HG03442 (cell line): ENCODE measurements around the gene SPEF2.

ENCODE experiments used
- ATAC-seq: cut with Tn5 transposase; IDR thresholded peaks from one replicate; pipeline ENCODE4 v1.9.1; 2021; ENCODE audit warnings: mild to moderate bottlenecking, moderate library complexity; ENCODE audit not compliant: unreplicated experiment

Gene SPEF2

GRCh38 chr5:35778259-35778769, 160.7 kb downstream of the SPEF2 start:
- no peak for ATAC-seq

- no peak for ATAC-seq
Observed at GRCh38 chr5:35780236-35780635, 162.6 kb downstream of the SPEF2 start.

- no peak for ATAC-seq
Observed at GRCh38 chr5:35781181-35781790, 163.6 kb downstream of the SPEF2 start.

- ATAC-seq = no peak
Observed at GRCh38 chr5:35783551-35783950, 165.9 kb downstream of the SPEF2 start.

- ATAC-seq = no peak
Observed at GRCh38 chr5:35785601-35786085, 168.0 kb downstream of the SPEF2 start.

GRCh38 chr5:35788724-35789123, 171.1 kb downstream of the SPEF2 start:
- no peak for ATAC-seq

GRCh38 chr5:35789732-35790456, 172.2 kb downstream of the SPEF2 start:
- no peak for ATAC-seq

GRCh38 chr5:35790457-35790822, 172.8 kb downstream of the SPEF2 start:
- ATAC-seq = no peak

- no peak for ATAC-seq
Observed at GRCh38 chr5:35794328-35794619, 176.6 kb downstream of the SPEF2 start.

GRCh38 chr5:35794684-35795375, 177.2 kb downstream of the SPEF2 start:
- no peak for ATAC-seq

GRCh38 chr5:35799181-35799580, 181.5 kb downstream of the SPEF2 start:
- no peak for ATAC-seq

- ATAC-seq = no peak
Observed at GRCh38 chr5:35799753-35800152, 182.1 kb downstream of the SPEF2 start.

- no peak for ATAC-seq
Observed at GRCh38 chr5:35803191-35803651, 185.6 kb downstream of the SPEF2 start.

- ATAC-seq = no peak
Observed at GRCh38 chr5:35804201-35804653, 186.6 kb downstream of the SPEF2 start.

- no peak for ATAC-seq
Observed at GRCh38 chr5:35804841-35805240, 187.2 kb downstream of the SPEF2 start.

- ATAC-seq = no peak
Observed at GRCh38 chr5:35810601-35811000, 192.9 kb downstream of the SPEF2 start.

GRCh38 chr5:35811108-35811741, 193.6 kb downstream of the SPEF2 start:
- no peak for ATAC-seq

GRCh38 chr5:35813521-35813920, 195.9 kb downstream of the SPEF2 start:
- ATAC-seq = no peak

- ATAC-seq = peak; percentile 86
Observed at GRCh38 chr5:35815089-35815936, 197.7 kb downstream of the SPEF2 start.

GRCh38 chr5:35816881-35817521, 199.3 kb downstream of the SPEF2 start:
- ATAC-seq = no peak
